Activated T-cell treated with anti-CD3 and anti-CD28 coated beads, Interleukin-2, amount 50 U/mL, for 24 hours (primary cell): Measurements from ENCODE around the gene PDE6B.
"Not testable (repeated sequence)": the region's sequence is repeated elsewhere in the genome, so short reads cannot be mapped to it uniquely, and the experiment has no call there.

Experiments used
- DNase-seq: peaks from one replicate; pipeline ENCODE4 v3.0.0-alpha.2; 2020
- H3K27ac Mint-ChIP-seq: 2 replicates; pipeline ENCODE4 v1.8.0; 2020; ENCODE audit warnings: mild to moderate bottlenecking, mixed read lengths
- H3K27me3 Mint-ChIP-seq: 2 replicates; pipeline ENCODE4 v1.8.0; 2020; ENCODE audit warnings: mixed read lengths
- H3K36me3 Mint-ChIP-seq: 2 replicates; pipeline ENCODE4 v1.8.0; 2020; ENCODE audit warnings: low read depth, mixed read lengths
- H3K4me1 Mint-ChIP-seq: 2 replicates; pipeline ENCODE4 v1.8.0; 2020; ENCODE audit warnings: low read depth, mixed read lengths
- H3K4me3 Mint-ChIP-seq: 2 replicates; pipeline ENCODE4 v1.8.0; 2020; ENCODE audit warnings: mild to moderate bottlenecking, moderate library complexity, mixed read lengths
- H3K9me3 Mint-ChIP-seq: 2 replicates; pipeline ENCODE4 v1.8.0; 2020; ENCODE audit warnings: mixed read lengths

The PDE6B gene

GRCh38 chr4:634599-634985 is 9.2 kb downstream of the PDE6B start:
- H3K4me1 Mint-ChIP-seq: no peaks in the 10 kb centered on the region
- no peak overlapping the region for H3K27ac Mint-ChIP-seq
- H3K4me3 Mint-ChIP-seq: no peak overlapping the region
- DNase-seq: no peak
- H3K9me3 Mint-ChIP-seq: peaks cover 13% of the 10 kb centered on the region
- no peaks in the 10 kb centered on the region for H3K36me3 Mint-ChIP-seq
- peaks cover 10% of the 10 kb centered on the region for H3K27me3 Mint-ChIP-seq

GRCh38 chr4:635066-635835 is 9.9 kb downstream of the PDE6B start:
- not testable (repeated sequence) for DNase-seq, H3K27me3 Mint-ChIP-seq, H3K27ac Mint-ChIP-seq, H3K36me3 Mint-ChIP-seq, H3K4me3 Mint-ChIP-seq, H3K4me1 Mint-ChIP-seq
- peaks cover 13% of the 10 kb centered on the region for H3K9me3 Mint-ChIP-seq

GRCh38 chr4:635851-636627 is 10.7 kb downstream of the PDE6B start:
- Mint-ChIP-seq H3K4me3 (no peak overlapping the region), H3K27ac (no peak overlapping the region), H3K36me3 (no peaks in the 10 kb centered on the region), H3K9me3 (peaks cover 13% of the 10 kb centered on the region), H3K27me3 (peaks cover 13% of the 10 kb centered on the region), H3K4me1 (no peaks in the 10 kb centered on the region)
- no peak for DNase-seq

GRCh38 chr4:636628-637159 is 11.3 kb downstream of the PDE6B start:
- no peaks in the 10 kb centered on the region for H3K4me1 Mint-ChIP-seq
- H3K27ac Mint-ChIP-seq: no peak overlapping the region
- no peaks in the 10 kb centered on the region for H3K36me3 Mint-ChIP-seq
- peaks cover 17% of the 10 kb centered on the region for H3K27me3 Mint-ChIP-seq
- no peak for DNase-seq
- H3K4me3 Mint-ChIP-seq: no peak overlapping the region
- H3K9me3 Mint-ChIP-seq: peaks cover 9% of the 10 kb centered on the region

GRCh38 chr4:637536-638280 is 12.3 kb downstream of the PDE6B start:
- peaks cover 17% of the 10 kb centered on the region for H3K27me3 Mint-ChIP-seq
- no peak overlapping the region for H3K27ac Mint-ChIP-seq
- peaks cover 2% of the 10 kb centered on the region for H3K9me3 Mint-ChIP-seq
- H3K4me1 Mint-ChIP-seq: no peaks in the 10 kb centered on the region
- no peak for DNase-seq
- no peaks in the 10 kb centered on the region for H3K36me3 Mint-ChIP-seq
- no peak overlapping the region for H3K4me3 Mint-ChIP-seq

- not testable (repeated sequence) for H3K4me1 Mint-ChIP-seq, H3K27ac Mint-ChIP-seq, H3K36me3 Mint-ChIP-seq, H3K4me3 Mint-ChIP-seq, DNase-seq, H3K9me3 Mint-ChIP-seq
- peaks cover 25% of the 10 kb centered on the region for H3K27me3 Mint-ChIP-seq
Measured at GRCh38 chr4:642366-642765, 17.0 kb downstream of the PDE6B start.

- H3K27me3 Mint-ChIP-seq: peaks cover 20% of the 10 kb centered on the region
- peak overlapping the region; percentile 2 for H3K27ac Mint-ChIP-seq
- DNase-seq: peak; percentile 63
- peaks cover 4% of the 10 kb centered on the region for H3K9me3 Mint-ChIP-seq
- peaks cover 10% of the 10 kb centered on the region for H3K4me1 Mint-ChIP-seq
- H3K36me3 Mint-ChIP-seq: no peaks in the 10 kb centered on the region
- H3K4me3 Mint-ChIP-seq: peak overlapping the region; percentile 61
Measured at GRCh38 chr4:646460-646859, 21.1 kb downstream of the PDE6B start.

- Mint-ChIP-seq H3K36me3 (no peaks in the 10 kb centered on the region), H3K9me3 (peaks cover 4% of the 10 kb centered on the region), H3K4me3 (no peak overlapping the region), H3K4me1 (peaks cover 10% of the 10 kb centered on the region), H3K27me3 (peaks cover 19% of the 10 kb centered on the region), H3K27ac (no peak overlapping the region)
- DNase-seq: no peak
Measured at GRCh38 chr4:647481-647880, 22.1 kb downstream of the PDE6B start.

- Mint-ChIP-seq H3K9me3 (no peaks in the 10 kb centered on the region), H3K4me3 (no peak overlapping the region), H3K27ac (no peak overlapping the region), H3K36me3 (no peaks in the 10 kb centered on the region), H3K27me3 (peaks cover 15% of the 10 kb centered on the region), H3K4me1 (peaks cover 10% of the 10 kb centered on the region)
- DNase-seq: no peak
Measured at GRCh38 chr4:648579-649292, 23.4 kb downstream of the PDE6B start.

GRCh38 chr4:649293-649625 is 23.9 kb downstream of the PDE6B start:
- no peak for DNase-seq
- Mint-ChIP-seq H3K4me1 (peaks cover 10% of the 10 kb centered on the region), H3K27me3 (peaks cover 15% of the 10 kb centered on the region), H3K4me3 (no peak overlapping the region), H3K27ac (no peak overlapping the region), H3K36me3 (no peaks in the 10 kb centered on the region), H3K9me3 (no peaks in the 10 kb centered on the region)

GRCh38 chr4:649751-650310 is 24.5 kb downstream of the PDE6B start:
- H3K27ac Mint-ChIP-seq: no peak overlapping the region
- H3K4me1 Mint-ChIP-seq: peaks cover 10% of the 10 kb centered on the region
- DNase-seq: no peak
- no peaks in the 10 kb centered on the region for H3K36me3 Mint-ChIP-seq
- no peaks in the 10 kb centered on the region for H3K9me3 Mint-ChIP-seq
- peaks cover 13% of the 10 kb centered on the region for H3K27me3 Mint-ChIP-seq
- no peak overlapping the region for H3K4me3 Mint-ChIP-seq

- H3K9me3 Mint-ChIP-seq: no peaks in the 10 kb centered on the region
- H3K4me3 Mint-ChIP-seq: no peak overlapping the region
- no peak for DNase-seq
- H3K27ac Mint-ChIP-seq: no peak overlapping the region
- no peaks in the 10 kb centered on the region for H3K36me3 Mint-ChIP-seq
- H3K27me3 Mint-ChIP-seq: peaks cover 11% of the 10 kb centered on the region
- peaks cover 10% of the 10 kb centered on the region for H3K4me1 Mint-ChIP-seq
Measured at GRCh38 chr4:650461-650860, 25.1 kb downstream of the PDE6B start.

- H3K36me3 Mint-ChIP-seq: no peaks in the 10 kb centered on the region
- H3K4me1 Mint-ChIP-seq: peaks cover 5% of the 10 kb centered on the region
- H3K9me3 Mint-ChIP-seq: no peaks in the 10 kb centered on the region
- H3K4me3 Mint-ChIP-seq: no peak overlapping the region
- peaks cover 11% of the 10 kb centered on the region for H3K27me3 Mint-ChIP-seq
- no peak for DNase-seq
- H3K27ac Mint-ChIP-seq: no peak overlapping the region
Measured at GRCh38 chr4:650951-651883, 25.8 kb downstream of the PDE6B start.
